NB4 (cell line): ENCODE measurements around the gene TNS1.

Experiments used
- DNase-seq: peaks from one replicate; pipeline ENCODE4 v3.0.0; 2010; ENCODE audit warnings: low read depth
- H3K4me3 ChIP-seq: one replicate; pipeline ENCODE4 v1.5.1; 2011; ENCODE audit warnings: mild to moderate bottlenecking, low read depth, low read length, moderate library complexity
- MYC ChIP-seq: IDR thresholded peaks from 2 replicates; pipeline ENCODE4 v1.6.1; 2011; ENCODE audit warnings: low read depth, low read length
- POLR2A ChIP-seq: IDR thresholded peaks from 2 replicates; pipeline ENCODE4 v1.6.1; 2011; ENCODE audit warnings: mild to moderate bottlenecking; ENCODE audit not compliant: insufficient read length; ENCODE audit errors: extremely low read depth
- TF ChIP-seq, protein P1 (sequence below): IDR thresholded peaks from 2 replicates; pipeline ENCODE4 v1.6.1; 2011; ENCODE audit warnings: low read depth, low read length
- TF ChIP-seq, protein P2 (sequence below): IDR thresholded peaks from one replicate; pipeline ENCODE4 v1.5.1; 2012; ENCODE audit warnings: low read depth, low read length

Gene TNS1

DNA sequence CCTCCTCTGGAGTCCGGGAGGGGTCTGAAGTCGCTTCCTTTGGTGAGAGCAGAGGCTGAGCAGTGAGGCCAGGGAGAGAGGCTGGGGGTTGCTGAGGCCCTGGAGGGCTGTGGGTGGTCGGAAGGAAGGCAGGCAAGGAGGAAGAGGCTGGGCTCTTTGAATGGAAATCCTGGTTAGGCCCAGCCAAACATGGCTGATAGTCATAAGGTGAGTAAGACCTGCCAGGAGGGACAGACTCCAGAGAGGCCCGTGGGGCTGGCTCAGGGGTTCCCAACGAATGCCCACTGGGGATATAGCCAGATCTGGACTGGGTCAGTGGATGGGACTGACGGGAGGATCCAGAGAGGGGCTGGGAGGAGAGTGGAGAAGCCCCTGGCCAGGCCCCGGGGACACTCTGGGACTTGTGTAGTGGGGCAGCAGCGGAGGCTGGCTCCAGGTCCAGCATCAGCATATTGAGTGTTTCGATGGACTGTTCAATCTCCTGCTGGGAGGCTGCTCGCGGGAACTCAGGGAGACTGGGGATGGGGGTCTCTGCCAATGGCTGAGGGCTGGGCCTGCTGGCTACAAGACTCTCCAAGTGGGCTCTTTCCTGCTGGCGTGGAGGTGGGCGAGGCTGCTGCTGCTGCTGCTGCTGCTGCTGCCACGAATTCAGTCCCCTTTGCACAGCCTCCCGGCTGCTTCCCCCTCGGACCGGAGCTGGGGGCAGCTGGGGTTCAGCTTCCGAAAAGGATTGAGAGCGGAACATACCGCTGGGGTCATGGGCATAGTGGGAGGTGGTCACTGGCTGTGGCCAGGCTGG, 155.0 kb downstream of the TNS1 start:
- no peak for DNase-seq
- H3K4me3 ChIP-seq = no peak overlapping the region
- TF ChIP-seq, protein P1, sequence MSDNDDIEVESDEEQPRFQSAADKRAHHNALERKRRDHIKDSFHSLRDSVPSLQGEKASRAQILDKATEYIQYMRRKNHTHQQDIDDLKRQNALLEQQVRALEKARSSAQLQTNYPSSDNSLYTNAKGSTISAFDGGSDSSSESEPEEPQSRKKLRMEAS = no peak
- TF ChIP-seq MYC = no peak
- TF ChIP-seq, protein P2, sequence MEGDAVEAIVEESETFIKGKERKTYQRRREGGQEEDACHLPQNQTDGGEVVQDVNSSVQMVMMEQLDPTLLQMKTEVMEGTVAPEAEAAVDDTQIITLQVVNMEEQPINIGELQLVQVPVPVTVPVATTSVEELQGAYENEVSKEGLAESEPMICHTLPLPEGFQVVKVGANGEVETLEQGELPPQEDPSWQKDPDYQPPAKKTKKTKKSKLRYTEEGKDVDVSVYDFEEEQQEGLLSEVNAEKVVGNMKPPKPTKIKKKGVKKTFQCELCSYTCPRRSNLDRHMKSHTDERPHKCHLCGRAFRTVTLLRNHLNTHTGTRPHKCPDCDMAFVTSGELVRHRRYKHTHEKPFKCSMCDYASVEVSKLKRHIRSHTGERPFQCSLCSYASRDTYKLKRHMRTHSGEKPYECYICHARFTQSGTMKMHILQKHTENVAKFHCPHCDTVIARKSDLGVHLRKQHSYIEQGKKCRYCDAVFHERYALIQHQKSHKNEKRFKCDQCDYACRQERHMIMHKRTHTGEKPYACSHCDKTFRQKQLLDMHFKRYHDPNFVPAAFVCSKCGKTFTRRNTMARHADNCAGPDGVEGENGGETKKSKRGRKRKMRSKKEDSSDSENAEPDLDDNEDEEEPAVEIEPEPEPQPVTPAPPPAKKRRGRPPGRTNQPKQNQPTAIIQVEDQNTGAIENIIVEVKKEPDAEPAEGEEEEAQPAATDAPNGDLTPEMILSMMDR = no peak
- no peak for TF ChIP-seq POLR2A

DNA sequence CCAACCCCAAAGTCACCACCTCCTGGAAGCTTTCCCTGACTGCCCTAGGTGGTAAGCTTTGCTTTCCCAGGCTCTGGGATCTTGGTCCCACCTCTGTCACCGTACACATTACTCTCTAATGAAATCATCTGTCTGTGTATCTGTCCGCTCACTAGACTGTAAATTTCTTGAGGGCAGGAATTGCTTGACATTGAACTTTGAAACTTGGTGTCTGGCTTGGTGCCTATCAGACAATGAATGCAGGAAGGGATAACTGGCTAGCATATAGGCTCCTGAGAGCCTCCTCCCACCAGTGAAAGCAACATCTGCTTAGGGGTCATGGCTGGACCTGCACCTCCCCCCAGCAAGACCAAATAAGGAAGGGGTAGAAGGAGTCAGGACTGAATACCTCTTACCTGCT, 155.7 kb downstream of the TNS1 start:
- H3K4me3 ChIP-seq = no peak overlapping the region
- DNase-seq = no peak
- no peak for TF ChIP-seq POLR2A
- TF ChIP-seq, protein P1 = no peak
- TF ChIP-seq, protein P2 = no peak
- no peak for TF ChIP-seq MYC

GRCh38 chr2:217846321-217846743, 156.5 kb downstream of the TNS1 start:
- no peak for DNase-seq
- TF ChIP-seq MYC (no peak), POLR2A (no peak)
- TF ChIP-seq, protein P1 = no peak
- TF ChIP-seq, protein P2 = no peak
- no peak overlapping the region for H3K4me3 ChIP-seq

GRCh38 chr2:217845301-217845700, 157.5 kb downstream of the TNS1 start:
- no peak overlapping the region for H3K4me3 ChIP-seq
- TF ChIP-seq MYC = no peak
- TF ChIP-seq, protein P2 = no peak
- TF ChIP-seq, protein P1 = no peak
- no peak for TF ChIP-seq POLR2A
- no peak for DNase-seq

- H3K4me3 ChIP-seq = no peak overlapping the region
- DNase-seq = no peak
- TF ChIP-seq, protein P2 = no peak
- TF ChIP-seq POLR2A = no peak
- TF ChIP-seq, protein P1 = no peak
- TF ChIP-seq MYC = no peak
Observed at GRCh38 chr2:217844696-217845095, 158.1 kb downstream of the TNS1 start.
